GM21619 (cell line): ENCODE results near the gene FKBP10.
"Not testable (repeated sequence)": the region's sequence is repeated elsewhere in the genome, so short reads cannot be mapped to it uniquely, and the experiment has no call there.

Experiments used
- ATAC-seq: cut with Tn5 transposase; IDR thresholded peaks from one replicate; pipeline ENCODE4 v1.9.1; 2021; ENCODE audit not compliant: unreplicated experiment

The FKBP10 gene, protein sequence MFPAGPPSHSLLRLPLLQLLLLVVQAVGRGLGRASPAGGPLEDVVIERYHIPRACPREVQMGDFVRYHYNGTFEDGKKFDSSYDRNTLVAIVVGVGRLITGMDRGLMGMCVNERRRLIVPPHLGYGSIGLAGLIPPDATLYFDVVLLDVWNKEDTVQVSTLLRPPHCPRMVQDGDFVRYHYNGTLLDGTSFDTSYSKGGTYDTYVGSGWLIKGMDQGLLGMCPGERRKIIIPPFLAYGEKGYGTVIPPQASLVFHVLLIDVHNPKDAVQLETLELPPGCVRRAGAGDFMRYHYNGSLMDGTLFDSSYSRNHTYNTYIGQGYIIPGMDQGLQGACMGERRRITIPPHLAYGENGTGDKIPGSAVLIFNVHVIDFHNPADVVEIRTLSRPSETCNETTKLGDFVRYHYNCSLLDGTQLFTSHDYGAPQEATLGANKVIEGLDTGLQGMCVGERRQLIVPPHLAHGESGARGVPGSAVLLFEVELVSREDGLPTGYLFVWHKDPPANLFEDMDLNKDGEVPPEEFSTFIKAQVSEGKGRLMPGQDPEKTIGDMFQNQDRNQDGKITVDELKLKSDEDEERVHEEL

DNA sequence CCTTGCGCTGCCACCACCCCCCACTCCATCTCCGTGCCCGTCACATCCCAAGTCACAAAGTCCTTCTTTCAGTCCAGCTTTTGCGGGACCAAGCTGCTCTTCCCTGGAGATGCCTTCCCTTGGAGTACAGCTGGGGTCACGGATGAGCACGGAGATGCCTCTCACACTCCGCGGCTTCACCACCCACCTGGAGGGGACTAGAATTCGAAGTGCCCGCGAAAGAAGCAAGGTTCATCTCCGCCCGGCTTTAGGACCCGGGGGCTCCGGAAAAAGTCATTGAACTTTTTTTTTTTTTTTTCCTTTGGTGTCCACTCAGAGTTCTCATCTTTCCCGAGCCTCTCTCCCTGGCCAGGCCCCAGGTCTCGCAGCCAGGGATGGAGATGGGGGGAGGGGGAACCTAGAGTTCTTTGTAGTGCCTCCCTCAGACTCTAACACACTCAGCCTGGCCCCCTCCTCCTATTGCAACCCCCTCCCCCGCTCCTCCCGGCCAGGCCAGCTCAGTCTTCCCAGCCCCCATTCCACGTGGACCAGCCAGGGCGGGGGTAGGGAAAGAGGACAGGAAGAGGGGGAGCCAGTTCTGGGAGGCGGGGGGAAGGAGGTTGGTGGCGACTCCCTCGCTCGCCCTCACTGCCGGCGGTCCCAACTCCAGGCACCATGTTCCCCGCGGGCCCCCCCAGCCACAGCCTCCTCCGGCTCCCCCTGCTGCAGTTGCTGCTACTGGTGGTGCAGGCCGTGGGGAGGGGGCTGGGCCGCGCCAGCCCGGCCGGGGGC is at the start of gene FKBP10:
Gene FKBP10 (plus strand): TSS at position 624 of the 771 bp plus-strand sequence. CDS start 31 bp downstream, at position 655.
- ATAC-seq = no peak

DNA sequence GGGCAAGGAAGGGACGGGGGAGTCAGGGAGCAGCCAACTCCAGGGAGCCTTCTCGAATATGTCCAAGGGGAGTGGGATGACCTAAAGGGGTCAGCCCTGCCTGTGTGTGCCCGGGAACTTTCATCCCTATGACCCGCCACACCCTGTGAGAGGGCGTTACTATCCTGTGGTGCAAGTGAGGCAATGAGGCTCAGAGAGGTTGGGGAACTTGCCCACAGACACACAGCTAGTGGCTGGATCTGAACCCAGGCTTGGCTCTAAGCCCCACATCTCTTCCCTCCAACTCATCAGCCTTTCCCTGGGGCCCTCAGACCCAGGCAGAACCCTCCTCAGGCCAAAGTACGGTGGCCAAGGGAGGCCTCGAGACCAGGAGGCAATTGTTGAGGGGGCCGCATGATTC is 49.5 kb upstream of the FKBP10 start:
- no peak for ATAC-seq

DNA sequence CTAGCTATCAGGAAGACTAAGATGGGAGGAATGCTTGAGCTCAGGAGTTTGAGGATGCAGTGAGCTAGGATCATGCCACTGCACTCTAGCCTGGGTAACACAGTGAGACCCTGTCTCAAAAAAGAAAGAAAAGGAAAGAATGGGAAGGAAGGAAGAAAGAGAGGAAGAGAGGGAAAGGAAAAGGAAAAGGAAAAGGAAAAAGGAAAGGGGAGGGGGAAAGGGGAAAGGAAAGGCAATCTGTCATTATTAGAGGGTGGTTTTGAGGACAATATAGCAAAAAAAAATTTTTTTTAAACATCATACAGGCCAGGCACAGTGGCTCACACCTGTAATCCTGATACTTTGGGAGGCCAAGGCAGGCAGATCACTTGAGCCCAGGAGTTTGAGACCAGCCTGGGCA is 46.7 kb upstream of the FKBP10 start:
- ATAC-seq = no peak

DNA sequence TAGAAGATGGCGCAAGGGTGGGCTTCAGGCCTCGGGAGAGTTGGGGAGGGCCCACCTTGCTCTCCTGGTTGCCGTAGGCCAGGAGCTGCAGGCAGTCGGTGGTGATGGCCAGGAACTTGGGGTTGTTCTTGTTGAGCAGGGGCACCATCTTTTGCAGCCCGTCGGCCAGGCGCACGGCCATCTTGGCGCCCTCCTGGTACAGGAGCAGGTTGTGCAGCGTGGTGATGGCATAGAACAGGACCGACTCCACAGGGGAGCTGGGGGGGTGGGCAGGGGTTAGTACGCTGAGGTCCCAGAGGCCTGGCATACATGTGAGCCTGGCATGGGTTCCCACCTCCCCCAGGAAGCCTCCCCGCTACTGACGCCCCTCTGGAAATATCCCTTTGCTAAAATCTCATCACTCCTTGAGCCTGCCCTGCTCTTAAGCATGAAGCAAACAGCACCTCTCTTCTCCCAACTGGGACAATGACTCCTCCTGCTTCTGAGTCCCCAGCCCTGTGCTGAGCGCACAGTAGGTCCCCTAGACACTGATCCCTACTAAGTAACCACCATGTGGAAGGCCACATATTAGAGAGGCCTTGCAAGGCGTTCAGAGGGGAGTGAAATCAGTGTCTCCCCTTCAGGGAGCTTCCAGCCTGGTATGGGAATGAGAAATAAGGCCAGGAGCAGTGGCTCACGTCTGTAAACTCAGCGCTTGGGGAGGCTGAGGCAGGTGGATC is 45.3 kb upstream of the FKBP10 start:
- ATAC-seq = no peak

DNA sequence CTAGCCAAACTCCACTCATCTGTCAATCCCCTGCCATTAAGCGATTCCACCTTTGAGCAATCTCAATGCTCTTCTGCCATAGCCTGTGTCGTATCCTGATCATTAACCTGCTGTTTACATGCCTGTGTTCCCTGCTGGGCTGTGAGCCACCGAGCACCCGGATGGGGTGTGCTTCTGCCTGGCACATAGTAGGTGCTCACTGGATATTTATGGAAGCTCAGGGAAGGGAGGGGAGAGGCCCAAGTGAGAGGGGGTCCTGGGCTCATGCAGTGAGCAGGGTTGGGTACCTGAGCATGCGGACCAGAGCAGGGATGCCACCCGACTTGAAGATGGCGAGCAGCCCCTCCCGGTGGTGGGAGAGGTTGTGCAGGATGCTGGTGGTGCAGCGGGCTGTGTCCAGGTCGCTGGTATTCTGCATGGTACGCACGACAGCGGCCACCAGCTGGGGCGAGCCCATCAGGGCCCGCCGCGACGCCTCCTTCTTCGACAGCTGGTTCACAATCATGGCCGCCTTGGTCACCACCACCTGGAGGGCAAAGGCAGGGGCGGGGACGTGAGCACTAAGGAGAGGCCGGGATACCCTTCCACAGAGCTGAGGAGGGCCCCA is 44.0 kb upstream of the FKBP10 start:
- no peak for ATAC-seq

DNA sequence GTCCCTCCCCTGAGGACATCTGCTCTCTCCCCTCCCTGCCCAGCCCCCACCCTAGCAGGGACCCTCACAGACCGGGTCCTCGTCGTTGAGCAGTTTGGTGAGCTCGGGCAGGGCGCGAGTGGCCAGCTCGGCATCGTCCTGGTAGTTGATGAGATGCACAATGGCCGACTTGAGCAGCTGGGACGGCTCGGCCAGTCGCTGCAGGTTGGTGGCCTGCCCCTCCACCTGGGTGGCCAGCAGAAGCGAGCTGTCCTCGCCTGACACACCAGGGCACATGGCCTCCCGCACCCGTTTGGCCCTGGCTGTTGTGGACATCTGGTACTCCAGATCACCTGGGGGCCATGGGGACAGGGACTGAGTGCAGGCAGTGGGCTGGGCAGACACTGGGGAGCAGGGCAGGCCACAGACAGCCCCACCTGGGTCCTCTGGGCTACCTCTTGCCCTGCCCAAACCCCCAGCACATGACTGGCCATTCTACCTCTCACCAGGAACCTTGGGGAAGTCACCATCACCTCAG is 43.4 kb upstream of the FKBP10 start:
- ATAC-seq = no peak

DNA sequence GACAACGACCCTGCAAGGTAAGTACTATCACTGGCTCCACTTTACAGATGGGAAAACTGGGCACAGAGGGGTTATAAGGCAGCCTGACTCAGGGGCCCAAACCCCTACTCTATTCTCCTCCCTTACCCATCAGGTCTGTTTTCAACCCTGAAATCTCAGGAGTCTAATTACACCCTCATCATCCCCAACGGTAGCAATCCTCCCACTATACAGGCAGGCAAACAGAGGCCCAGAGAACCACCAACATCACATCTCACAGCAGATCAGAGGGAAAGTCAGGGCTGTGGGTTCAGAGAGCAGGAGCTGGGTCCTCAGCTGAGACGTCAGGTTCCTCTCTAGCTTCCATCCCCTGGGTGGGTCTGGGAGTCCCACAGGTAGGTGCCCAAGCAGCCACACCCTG is 42.8 kb upstream of the FKBP10 start:
- no peak for ATAC-seq

DNA sequence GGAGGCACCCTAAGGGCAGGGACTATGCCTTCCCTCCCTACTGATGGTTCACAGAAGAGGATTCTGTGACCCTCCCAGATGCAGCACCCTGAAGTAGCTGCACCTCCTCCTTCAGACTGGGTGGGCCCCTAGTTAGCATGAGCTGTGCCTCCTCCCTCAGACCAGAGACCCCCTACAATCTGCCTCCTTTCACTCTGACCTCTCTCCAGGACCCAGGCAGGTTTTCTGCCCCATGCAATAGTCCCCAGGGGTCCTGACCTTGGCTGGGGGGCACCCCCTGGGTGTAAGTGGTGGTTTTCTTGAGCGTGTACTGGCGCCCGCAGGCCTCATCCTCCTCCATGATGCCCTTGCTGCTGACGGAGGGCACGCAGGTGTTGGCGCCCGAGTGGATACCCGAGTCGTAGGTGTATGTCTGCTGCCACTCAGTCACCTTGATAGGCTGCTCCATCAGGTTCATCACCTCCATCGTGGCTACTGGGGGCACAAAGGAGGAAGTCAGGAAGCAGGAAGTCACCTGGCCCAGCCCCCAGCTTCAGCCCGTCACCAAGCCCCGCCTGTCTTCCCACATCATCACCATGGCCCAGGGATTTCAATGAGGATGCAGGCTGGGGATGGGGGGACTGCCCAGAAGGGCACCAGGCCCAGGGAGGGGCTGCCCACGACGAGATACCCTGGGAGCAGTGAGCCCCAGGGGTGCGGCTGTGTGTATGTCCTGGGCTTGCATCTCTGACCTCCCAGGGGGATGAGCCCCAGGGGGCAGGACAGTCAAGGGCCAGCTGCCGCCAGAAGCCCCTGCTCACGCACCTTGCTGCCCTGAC is 41.2 kb upstream of the FKBP10 start:
- no peak for ATAC-seq

DNA sequence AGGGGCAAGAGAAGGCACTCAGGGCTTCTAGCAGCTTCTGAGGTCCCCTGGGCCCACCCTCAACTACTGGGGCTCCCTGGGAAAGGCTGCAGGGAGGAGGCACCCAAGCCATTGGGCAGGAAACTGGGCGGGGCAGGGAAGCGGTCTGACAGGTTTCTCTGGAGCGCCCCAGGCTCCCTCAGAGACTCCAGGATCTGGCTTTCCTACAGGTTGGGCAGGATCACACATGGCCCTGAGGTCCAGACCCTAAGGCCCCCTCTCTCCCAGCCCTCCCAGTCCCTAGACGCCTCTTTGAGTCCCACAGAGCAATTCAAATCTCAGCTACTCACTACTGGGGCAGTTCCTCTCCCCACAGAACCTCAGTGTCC is 40.6 kb upstream of the FKBP10 start:
- ATAC-seq = no peak

DNA sequence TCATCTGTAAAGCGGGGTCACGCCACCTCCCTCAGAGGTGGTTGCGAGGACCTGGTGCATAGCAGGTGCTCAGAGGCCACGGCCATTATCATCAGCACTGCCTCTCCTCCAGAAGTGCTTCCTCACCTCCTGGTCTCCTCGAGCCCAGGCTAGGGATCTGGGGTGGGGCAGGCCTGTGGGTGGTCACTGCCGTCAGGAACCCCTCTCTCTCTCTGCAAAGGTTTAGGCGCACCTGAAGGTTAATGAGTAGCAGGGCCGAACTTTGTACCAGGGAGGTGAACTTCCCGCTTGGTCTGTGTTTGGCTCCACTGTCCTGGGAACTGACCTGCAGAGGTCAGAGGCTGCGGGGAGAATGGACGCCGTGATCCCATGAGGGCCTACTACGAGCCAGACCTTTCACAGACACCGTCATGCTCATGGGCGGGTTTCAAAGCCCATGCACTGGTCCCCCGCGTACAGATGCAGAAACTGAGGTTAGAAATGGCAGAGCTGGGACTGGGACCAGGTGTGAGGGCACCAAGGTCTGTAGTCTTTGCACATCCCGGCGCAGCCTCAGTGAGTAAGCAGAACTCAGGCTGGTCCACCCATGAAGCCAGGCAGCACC is 40.1 kb upstream of the FKBP10 start:
- no peak for ATAC-seq

DNA sequence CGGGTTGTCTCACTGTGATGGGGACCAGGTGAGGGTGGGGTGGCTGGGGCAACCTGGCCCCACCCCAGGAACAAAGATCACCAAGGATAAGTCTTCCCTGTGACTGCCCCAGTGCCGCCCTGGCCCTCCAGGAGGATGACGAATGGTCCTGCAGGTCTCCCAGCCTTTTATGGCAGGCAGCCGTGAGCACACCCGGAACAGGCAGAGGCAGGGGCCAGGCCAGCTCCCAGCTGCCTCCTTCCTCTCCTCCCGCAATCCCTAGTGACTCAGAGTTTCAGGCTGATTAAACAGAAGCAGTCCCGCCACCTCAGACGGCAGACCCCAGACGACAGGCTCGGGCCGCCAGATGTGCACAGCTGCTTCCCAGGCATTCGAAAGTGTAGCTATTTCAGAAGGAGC is 39.6 kb upstream of the FKBP10 start:
- ATAC-seq = no peak

DNA sequence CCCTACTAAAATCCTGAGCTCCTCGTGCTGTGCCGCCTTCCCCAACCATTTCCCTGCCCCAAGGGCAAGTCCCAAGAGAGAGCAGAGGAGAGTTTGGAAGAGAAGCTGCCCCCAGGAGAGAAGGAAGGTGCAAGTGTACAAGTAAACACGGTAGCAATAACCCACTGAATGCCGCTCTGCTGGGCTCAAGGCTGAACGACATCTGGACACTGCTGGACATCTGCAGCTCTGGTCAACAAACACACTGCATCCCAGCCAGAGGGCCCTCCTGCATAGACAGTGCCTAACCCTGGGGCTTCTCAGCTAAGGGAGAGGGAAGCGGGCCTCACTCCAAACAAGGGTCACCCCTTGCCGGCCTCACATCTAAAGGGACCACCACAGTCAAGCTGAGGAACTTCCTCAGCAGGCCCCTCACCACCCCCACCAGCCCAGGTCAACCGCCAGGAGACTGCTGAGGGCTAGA is 39.0 kb upstream of the FKBP10 start:
- ATAC-seq = no peak

DNA sequence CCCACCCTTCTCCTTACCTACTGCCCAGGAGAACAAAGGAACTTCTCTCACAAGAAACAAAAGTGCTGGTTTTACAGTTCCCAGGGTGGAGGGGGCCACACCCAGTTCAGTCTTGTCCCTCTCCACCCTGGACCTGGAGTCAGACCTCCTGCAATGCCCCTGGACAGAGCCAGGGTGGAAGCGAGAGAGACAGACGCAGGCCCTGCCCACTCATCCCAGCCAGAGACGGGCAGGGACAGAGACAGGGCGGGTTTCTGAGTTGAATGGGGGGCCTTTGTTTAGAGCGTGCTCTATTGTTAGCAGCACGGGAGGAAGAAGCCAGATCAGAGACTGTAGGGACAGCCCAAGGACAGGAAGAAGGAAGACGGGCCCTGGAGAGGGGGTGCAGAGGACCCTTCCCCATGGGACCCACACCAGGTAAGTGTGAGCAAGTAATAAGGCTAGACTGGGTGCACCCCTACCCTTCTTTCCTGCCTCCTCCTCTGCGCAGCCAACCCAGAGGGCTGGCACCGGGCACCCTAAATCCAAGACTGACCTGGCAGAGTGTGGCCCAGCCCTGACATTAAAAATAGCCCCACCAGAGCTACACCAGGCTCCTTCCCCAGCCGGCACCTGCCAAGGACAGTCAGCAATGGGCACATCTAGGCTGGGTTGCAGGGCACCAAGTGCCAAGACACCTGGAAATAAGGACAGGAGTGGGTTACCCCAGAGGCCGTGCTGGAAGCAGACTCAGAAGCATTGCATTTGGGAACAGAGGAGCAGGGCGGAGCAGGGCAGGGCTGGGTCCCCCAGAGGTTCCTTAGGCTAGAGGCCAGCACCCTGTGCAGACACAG is 37.2 kb upstream of the FKBP10 start:
- ATAC-seq = no peak

DNA sequence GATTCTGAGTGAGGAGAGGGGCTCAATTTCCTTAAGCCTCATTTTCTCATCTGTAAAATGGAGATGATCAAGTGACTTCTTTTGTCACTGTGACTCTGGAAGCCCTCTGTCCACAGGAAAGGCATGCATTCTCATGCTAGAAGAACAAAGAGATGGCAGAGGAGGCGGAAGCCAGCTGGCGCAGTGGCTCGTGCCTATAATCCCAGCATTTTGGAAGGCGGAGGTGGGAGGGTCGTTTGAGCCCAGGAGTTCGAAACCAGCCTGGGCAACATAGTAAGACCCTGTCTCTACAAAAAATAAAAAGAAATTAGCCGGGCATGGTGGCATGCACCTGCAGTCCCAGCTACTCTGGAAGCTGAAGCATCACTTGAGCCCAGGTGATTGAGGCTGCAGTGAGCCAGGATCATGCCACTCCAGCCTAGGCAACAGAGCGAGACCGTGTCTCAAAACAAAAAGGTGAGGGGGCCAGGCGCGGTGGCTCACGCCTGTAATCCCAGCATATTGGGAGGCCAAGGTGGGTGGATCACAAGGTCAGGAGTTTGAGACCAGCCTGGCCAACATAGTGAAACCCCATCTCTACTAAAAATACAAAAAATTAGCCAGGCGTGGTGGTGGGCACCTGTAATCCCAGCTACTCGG is 36.4 kb upstream of the FKBP10 start:
- ATAC-seq = not testable (repeated sequence)

DNA sequence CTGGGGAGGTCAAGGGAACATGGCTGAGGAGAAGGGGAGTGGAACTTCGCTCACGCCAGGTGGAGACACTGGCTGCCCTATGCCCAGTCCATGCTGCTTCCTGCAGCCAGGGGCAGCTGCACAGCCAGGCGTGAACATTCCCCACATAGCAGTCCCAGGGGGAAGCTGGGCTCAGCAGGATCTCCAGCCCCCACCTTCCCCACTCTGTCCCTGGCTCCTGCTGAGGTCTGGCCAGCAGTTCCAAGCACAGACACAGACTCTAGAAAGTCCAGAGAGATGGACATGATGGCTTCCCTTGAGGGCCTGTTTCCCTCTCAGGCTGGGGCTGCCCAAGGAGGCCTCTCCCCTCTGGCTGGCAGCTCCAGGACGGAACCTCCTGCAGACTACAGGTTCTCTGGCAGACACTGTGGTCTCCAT is 35.6 kb upstream of the FKBP10 start:
- no peak for ATAC-seq

DNA sequence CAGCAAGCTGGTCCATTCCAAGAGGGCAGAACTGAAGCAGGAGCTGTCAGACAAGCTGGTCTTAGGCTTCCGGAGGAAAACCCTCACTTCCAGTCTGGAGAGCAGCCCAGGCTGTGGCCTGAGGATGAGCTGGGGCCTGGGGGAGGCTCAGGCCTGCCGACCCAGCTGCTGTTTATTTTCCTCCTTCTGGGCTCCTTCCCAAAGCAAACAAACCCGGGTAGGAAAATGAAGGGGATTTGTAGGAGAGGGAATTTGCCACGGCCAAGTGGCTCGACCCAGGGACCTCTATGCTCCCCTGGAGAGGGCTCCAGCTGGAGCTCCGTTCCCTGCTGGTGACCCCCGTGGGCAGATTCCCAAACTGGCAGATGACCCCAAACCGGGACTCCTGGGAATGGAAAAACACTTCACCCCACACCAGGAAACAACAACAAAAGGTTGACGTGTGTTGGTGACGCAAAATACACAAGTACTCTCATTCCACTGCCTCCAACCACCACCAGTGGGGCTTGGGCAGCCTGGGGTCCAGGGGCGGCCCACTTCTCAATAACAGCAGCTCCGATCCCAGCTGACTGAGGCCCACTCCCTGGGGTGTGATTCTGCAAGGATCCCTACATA is 35.1 kb upstream of the FKBP10 start:
- no peak for ATAC-seq

DNA sequence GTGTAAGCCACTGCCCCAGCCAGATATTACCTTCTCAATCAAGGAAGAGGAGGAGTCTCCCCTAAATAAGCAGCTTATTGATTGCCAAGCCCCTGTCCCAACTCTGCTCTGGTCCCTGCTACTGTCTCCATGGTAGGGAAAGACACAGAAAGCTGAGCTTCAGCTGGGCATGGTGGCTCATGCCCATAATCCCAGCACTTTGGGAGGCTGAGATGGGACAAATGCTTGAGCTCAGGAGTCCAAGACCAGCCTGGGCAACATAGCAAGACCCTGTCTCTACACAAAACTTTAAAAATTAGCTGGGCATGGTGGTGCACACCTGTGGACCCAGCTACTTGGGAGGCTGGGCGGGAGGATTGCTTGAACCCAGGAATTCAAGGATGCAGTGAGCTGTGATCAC is 32.9 kb upstream of the FKBP10 start:
- ATAC-seq = no peak
